Measurements from ENCODE around the gene MARCHF9. TPM values are rescaled to one million over a fixed set of nuclear protein-coding genes. Genes with fewer than 3 reads are reported as not detected.
A peak's percentile ranks its signal among the peaks of the same experiment; 100 is the strongest.

Gene MARCHF9
- total RNA-seq, 3 donors from 2014 or later (not counting 1 experiment from before 2014, with no cell fraction given), result 25.4 to 28.4 (median 26.0) TPM

DNA sequence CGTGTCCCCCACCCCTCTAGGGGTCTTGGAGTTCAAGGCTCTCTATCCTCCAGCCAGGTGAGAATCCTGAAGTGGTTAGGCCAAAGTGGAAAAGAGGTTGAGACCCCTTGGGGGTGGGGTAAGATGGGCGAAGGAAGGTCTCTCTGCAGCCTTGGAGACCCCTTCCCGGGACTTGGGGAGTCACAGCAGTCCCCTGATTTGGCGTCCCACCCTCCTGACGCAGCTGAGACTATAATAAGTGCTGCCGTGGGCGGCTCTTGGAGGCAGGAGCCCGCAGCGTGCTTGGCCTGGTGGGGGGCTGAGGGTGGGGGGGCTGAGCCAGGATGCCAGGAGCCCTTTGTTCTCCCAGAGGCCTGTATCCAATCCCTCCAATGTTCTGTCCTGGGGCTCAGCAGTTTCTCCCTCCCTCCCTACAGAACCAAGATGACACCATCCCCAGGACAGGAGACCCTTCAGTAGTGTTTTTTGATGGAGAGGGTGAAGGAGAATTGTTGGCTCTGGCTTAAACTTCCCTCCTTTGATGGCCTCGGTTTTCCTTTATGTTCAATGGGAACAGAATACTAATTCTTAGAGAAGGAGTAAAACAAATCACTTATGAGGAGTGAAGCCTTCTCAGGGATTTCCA, 14.9 kb upstream of the MARCHF9 start:
- H3K9me3 Mint-ChIP-seq, result no peaks in the 10 kb centered on the region
- intact Hi-C loops (cut with micrococcal nuclease), result loop anchor here (5.0 kb wide), 2 partner anchors 148 to 263 kb away; partner anchors contain the start of genes ARHGAP9 and PIP4K2C
- DNase-seq (no peak), ATAC-seq (no peak)
- Histone ChIP-seq H3K36me3 (ENCODE audit: control insufficient read depth, insufficient read depth, low read length) (peaks cover 27% of the 10 kb centered on the region), H3K27ac (ENCODE audit: low read length) (peak overlapping the region; percentile 89), H3K27me3 (ENCODE audit: control insufficient read depth, insufficient read depth, low read length) (no peaks in the 10 kb centered on the region), H3K4me3 (ENCODE audit: low read length) (peak overlapping the region; percentile 62), H3K4me1 (ENCODE audit: control insufficient read depth, insufficient read depth, low read length) (peaks cover 46% of the 10 kb centered on the region), H3K9me3 (ENCODE audit: control insufficient read depth, insufficient read depth, low read length) (no peaks in the 10 kb centered on the region)
- H3K36me3 Mint-ChIP-seq, result no peaks in the 10 kb centered on the region
- peaks cover 52 to 58% of the 10 kb centered on the region in 2 donors for H3K4me1 Mint-ChIP-seq
- H3K4me3 Mint-ChIP-seq, result peak overlapping the region; percentile 79
- H3K27ac Mint-ChIP-seq, result peak overlapping the region; percentile 93 to 96
- WGBS (ENCODE audit: insufficient coverage), result 83% methylated on average over 9 of the region's 10 CpGs
- no peaks in the 10 kb centered on the region for H3K27me3 Mint-ChIP-seq (ENCODE audit: low read depth in 2 of 2)
- TF ChIP-seq CTCF (IDR thresholded peaks at IDR 0.05), result no peak

- peaks cover 54% of the 10 kb centered on the region for H3K4me1 ChIP-seq (ENCODE audit: control insufficient read depth, insufficient read depth, low read length)
- peaks cover 57 to 60% of the 10 kb centered on the region in 2 donors for H3K4me1 Mint-ChIP-seq
- ATAC-seq (peak; percentile 42 to 69 (median 59)), DNase-seq (peak; percentile 70 to 93)
- H3K9me3 Mint-ChIP-seq, result no peaks in the 10 kb centered on the region
- H3K9me3 ChIP-seq (ENCODE audit: control insufficient read depth, insufficient read depth, low read length), result no peaks in the 10 kb centered on the region
- H3K36me3 Mint-ChIP-seq, result no peaks in the 10 kb centered on the region
- intact Hi-C loops (cut with micrococcal nuclease), result loop anchor here (5.0 kb wide), 2 partner anchors 149 to 264 kb away; partner anchors contain the start of genes ARHGAP9 and PIP4K2C
- TF ChIP-seq CTCF (IDR thresholded peaks at IDR 0.05), result no peak
- no peaks in the 10 kb centered on the region for H3K27me3 ChIP-seq (ENCODE audit: control insufficient read depth, insufficient read depth, low read length)
- H3K27ac ChIP-seq (ENCODE audit: low read length), result peak overlapping the region; percentile 89
- no peaks in the 10 kb centered on the region for H3K27me3 Mint-ChIP-seq (ENCODE audit: low read depth in 2 of 2)
- H3K4me3 ChIP-seq (ENCODE audit: low read length), result peak overlapping the region; percentile 62
- H3K36me3 ChIP-seq (ENCODE audit: control insufficient read depth, insufficient read depth, low read length), result peaks cover 23% of the 10 kb centered on the region
- peak overlapping the region; percentile 96 for H3K4me3 Mint-ChIP-seq
- peak overlapping the region; percentile 93 to 96 for H3K27ac Mint-ChIP-seq
- 21% methylated on average over 5 of the region's 5 CpGs for WGBS (ENCODE audit: insufficient coverage)
These were observed 14.1 kb upstream of the MARCHF9 start for GRCh38 chr12:57740656-57741412.

GRCh38 chr12:57741413-57741789, 13.5 kb upstream of the MARCHF9 start:
- Mint-ChIP-seq H3K36me3 (no peaks in the 10 kb centered on the region), H3K4me3 (peak overlapping the region; percentile 96), H3K27me3 (ENCODE audit: low read depth in 2 of 2) (no peaks in the 10 kb centered on the region), H3K27ac (peak overlapping the region; percentile 93 to 96), H3K4me1 (peaks cover 60 to 63% of the 10 kb centered on the region in 2 donors), H3K9me3 (no peaks in the 10 kb centered on the region)
- no peak for DNase-seq
- no peak for ATAC-seq
- H3K36me3 ChIP-seq (ENCODE audit: control insufficient read depth, insufficient read depth, low read length), result peaks cover 21% of the 10 kb centered on the region
- no peak for TF ChIP-seq CTCF (IDR thresholded peaks at IDR 0.05)
- no peaks in the 10 kb centered on the region for H3K27me3 ChIP-seq (ENCODE audit: control insufficient read depth, insufficient read depth, low read length)
- 5% methylated on average over 1 of the region's 1 CpG for WGBS (ENCODE audit: insufficient coverage)
- peak overlapping the region; percentile 62 for H3K4me3 ChIP-seq (ENCODE audit: low read length)
- H3K9me3 ChIP-seq (ENCODE audit: control insufficient read depth, insufficient read depth, low read length), result no peaks in the 10 kb centered on the region
- intact Hi-C loops (cut with micrococcal nuclease), result loop anchor here (5.0 kb wide), 2 partner anchors 149 to 264 kb away; partner anchors contain the start of genes ARHGAP9 and PIP4K2C
- H3K4me1 ChIP-seq (ENCODE audit: control insufficient read depth, insufficient read depth, low read length), result peaks cover 56% of the 10 kb centered on the region
- peak overlapping the region; percentile 89 for H3K27ac ChIP-seq (ENCODE audit: low read length)
